Measurements from ENCODE around the gene ZNF8.

- TF ChIP-seq CTCF (IDR thresholded peaks at IDR 0.05) (no peak), POLR2A (IDR thresholded peaks at IDR 0.05) (no peak)
Measured at GRCh38 chr19:58237324-58237723, 41.4 kb upstream of the ZNF8 start.

All from right lobe of liver (tissue), 4 donors.